Measurements from ENCODE around the gene FBXL5.

The FBXL5 gene

GRCh38 chr4:15655223-15656037 lies at the start of gene FBXL5:
Gene FBXL5, minus strand, starts transcription at chr4:15655357. Its CDS starts 70 bp downstream, at chr4:15655287.
- DNase-seq (ENCODE audit: low spot score), result peak; percentile 97

- no peak for DNase-seq (ENCODE audit: low spot score)
These were observed 49.0 kb upstream of the FBXL5 start for GRCh38 chr4:15704129-15704528.

GRCh38 chr4:15703439-15703838 lies 48.3 kb upstream of the FBXL5 start:
- no peak for DNase-seq (ENCODE audit: low spot score)

- peak; percentile 59 for DNase-seq (ENCODE audit: low spot score)
These were observed 47.8 kb upstream of the FBXL5 start, which contains the start of gene BST1 for GRCh38 chr4:15702941-15703403. Gene BST1, plus strand, starts transcription at chr4:15703065. Its CDS starts 80 bp downstream, at chr4:15703145.

- no peak for DNase-seq (ENCODE audit: low spot score)
These were observed 41.7 kb upstream of the FBXL5 start for GRCh38 chr4:15696866-15697265.

- no peak for DNase-seq (ENCODE audit: low spot score)
These were observed 40.6 kb upstream of the FBXL5 start for GRCh38 chr4:15695729-15696128.

GRCh38 chr4:15695240-15695699 lies 40.1 kb upstream of the FBXL5 start:
- DNase-seq (ENCODE audit: low spot score), result peak; percentile 86

- no peak for DNase-seq (ENCODE audit: low spot score)
These were observed 39.3 kb upstream of the FBXL5 start for GRCh38 chr4:15694431-15694830.

GRCh38 chr4:15692602-15693001 lies 37.4 kb upstream of the FBXL5 start:
- DNase-seq (ENCODE audit: low spot score), result no peak

GRCh38 chr4:15691346-15692135 lies 36.4 kb upstream of the FBXL5 start:
- peak; percentile 65 for DNase-seq (ENCODE audit: low spot score)

- DNase-seq (ENCODE audit: low spot score), result peak; percentile 78
These were observed 35.1 kb upstream of the FBXL5 start for GRCh38 chr4:15690020-15690809.

GRCh38 chr4:15689540-15689939 lies 34.4 kb upstream of the FBXL5 start:
- no peak for DNase-seq (ENCODE audit: low spot score)

GRCh38 chr4:15688051-15688450 lies 32.9 kb upstream of the FBXL5 start:
- DNase-seq (ENCODE audit: low spot score), result no peak

GRCh38 chr4:15684498-15684897 lies 29.3 kb upstream of the FBXL5 start:
- no peak for DNase-seq (ENCODE audit: low spot score)

- DNase-seq (ENCODE audit: low spot score), result no peak
These were observed 28.0 kb upstream of the FBXL5 start for GRCh38 chr4:15683143-15683495.

- DNase-seq (ENCODE audit: low spot score), result no peak
These were observed 27.3 kb upstream of the FBXL5 start for GRCh38 chr4:15682242-15683142.

GRCh38 chr4:15681372-15682241 lies 26.4 kb upstream of the FBXL5 start, which contains the start of gene FAM200B:
Gene FAM200B, plus strand, starts transcription at chr4:15681827. Its CDS starts 5,151 bp downstream, at chr4:15686978.
- DNase-seq (ENCODE audit: low spot score), result peak; percentile 100

GRCh38 chr4:15681067-15681371 lies 25.9 kb upstream of the FBXL5 start:
- DNase-seq (ENCODE audit: low spot score), result no peak

- no peak for DNase-seq (ENCODE audit: low spot score)
These were observed 22.4 kb upstream of the FBXL5 start for GRCh38 chr4:15677507-15677988.

- no peak for DNase-seq (ENCODE audit: low spot score)
These were observed 21.7 kb upstream of the FBXL5 start for GRCh38 chr4:15676899-15677298.

All from AG08395 (cell line).